ENCODE results near the gene KIF20A.

The KIF20A gene

GRCh38 chr5:138229387-138229786 is 50.5 kb downstream of the KIF20A start:
- TF ChIP-seq, protein P1, sequence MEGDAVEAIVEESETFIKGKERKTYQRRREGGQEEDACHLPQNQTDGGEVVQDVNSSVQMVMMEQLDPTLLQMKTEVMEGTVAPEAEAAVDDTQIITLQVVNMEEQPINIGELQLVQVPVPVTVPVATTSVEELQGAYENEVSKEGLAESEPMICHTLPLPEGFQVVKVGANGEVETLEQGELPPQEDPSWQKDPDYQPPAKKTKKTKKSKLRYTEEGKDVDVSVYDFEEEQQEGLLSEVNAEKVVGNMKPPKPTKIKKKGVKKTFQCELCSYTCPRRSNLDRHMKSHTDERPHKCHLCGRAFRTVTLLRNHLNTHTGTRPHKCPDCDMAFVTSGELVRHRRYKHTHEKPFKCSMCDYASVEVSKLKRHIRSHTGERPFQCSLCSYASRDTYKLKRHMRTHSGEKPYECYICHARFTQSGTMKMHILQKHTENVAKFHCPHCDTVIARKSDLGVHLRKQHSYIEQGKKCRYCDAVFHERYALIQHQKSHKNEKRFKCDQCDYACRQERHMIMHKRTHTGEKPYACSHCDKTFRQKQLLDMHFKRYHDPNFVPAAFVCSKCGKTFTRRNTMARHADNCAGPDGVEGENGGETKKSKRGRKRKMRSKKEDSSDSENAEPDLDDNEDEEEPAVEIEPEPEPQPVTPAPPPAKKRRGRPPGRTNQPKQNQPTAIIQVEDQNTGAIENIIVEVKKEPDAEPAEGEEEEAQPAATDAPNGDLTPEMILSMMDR (IDR thresholded peaks at IDR 0.05; ENCODE audit: control insufficient read depth, insufficient read depth, low read depth, low read length, missing control alignments): no peak
- H3K4me3 ChIP-seq (ENCODE audit: control insufficient read depth, low read depth, low read length): no peak overlapping the region
- no peak for DNase-seq (ENCODE audit: low read depth)

DNA sequence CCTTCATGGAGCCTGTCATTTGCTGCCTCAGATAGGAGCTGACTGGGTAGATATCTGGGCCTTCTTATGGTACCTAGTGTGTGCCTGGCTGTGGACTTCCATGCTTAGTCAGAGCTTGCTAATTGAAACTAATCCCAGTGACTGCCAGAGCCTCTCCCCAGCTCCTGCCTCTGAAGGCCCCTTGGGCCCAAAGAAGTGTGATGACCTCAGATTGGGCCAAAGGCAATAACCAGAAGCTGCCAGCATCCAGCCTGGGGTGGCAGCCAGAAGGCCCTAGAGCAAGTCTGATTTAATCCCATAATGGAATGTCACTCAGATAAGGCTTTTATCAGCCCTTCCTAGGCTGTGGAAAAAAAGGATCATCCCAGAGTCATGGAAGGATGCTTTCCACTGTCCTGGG is 51.3 kb downstream of the KIF20A start:
- H3K4me3 ChIP-seq (ENCODE audit: control insufficient read depth, low read depth, low read length): no peak overlapping the region
- TF ChIP-seq, protein P1 (IDR thresholded peaks at IDR 0.05; ENCODE audit: control insufficient read depth, insufficient read depth, low read depth, low read length, missing control alignments): no peak
- peak; percentile 33 for DNase-seq (ENCODE audit: low read depth)

DNA sequence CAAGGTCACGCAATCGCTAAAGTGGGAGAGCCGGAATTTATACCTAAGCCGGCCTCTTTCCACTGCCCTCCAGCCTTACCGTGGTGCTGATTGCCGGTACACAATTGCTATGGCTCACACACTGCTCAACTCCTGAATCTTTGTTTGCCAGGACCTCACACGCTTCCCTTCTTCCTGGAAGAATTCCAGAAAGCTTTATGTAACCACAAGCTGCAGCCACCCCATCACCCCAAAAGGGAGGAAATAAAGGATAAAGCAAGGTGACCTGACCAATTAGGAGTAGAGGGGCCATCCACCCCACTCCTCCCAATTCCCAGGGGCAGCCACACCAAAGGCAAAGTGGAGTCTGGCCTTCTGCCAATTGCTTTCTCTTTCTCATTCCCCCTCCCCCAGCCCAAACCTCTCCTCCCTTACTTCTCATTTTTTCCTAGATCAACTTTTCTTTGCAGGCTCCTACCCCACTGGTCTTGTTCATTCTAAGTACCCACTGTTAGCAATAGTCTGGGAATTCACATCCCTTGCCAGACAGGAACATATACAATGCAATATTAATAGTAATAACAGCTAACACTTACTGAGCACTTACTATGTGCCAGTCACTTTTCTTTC is 52.2 kb downstream of the KIF20A start:
- DNase-seq (ENCODE audit: low read depth): no peak
- H3K4me3 ChIP-seq (ENCODE audit: control insufficient read depth, low read depth, low read length): no peak overlapping the region
- TF ChIP-seq, protein P1 (IDR thresholded peaks at IDR 0.05; ENCODE audit: control insufficient read depth, insufficient read depth, low read depth, low read length, missing control alignments): no peak

GRCh38 chr5:138233280-138233679 is 54.4 kb downstream of the KIF20A start:
- DNase-seq (ENCODE audit: low read depth): no peak
- H3K4me3 ChIP-seq (ENCODE audit: control insufficient read depth, low read depth, low read length): no peak overlapping the region
- TF ChIP-seq, protein P1 (IDR thresholded peaks at IDR 0.05; ENCODE audit: control insufficient read depth, insufficient read depth, low read depth, low read length, missing control alignments): no peak

- TF ChIP-seq, protein P1 (IDR thresholded peaks at IDR 0.05; ENCODE audit: control insufficient read depth, insufficient read depth, low read depth, low read length, missing control alignments): no peak
- DNase-seq (ENCODE audit: low read depth): no peak
- H3K4me3 ChIP-seq (ENCODE audit: control insufficient read depth, low read depth, low read length): no peak overlapping the region
Observed at GRCh38 chr5:138234651-138235050, 55.7 kb downstream of the KIF20A start.

Measured in AG09309 (cell line).